HG02885 (cell line): ENCODE results near the gene FAM169A.
"Not testable (repeated sequence)": the region's sequence is repeated elsewhere in the genome, so short reads cannot be mapped to it uniquely, and the experiment has no call there.

Source experiments
- ATAC-seq: cut with Tn5 transposase; IDR thresholded peaks from one replicate; pipeline ENCODE4 v1.9.1; 2021; ENCODE audit warnings: mild to moderate bottlenecking; ENCODE audit not compliant: unreplicated experiment, poor library complexity

Gene FAM169A

DNA sequence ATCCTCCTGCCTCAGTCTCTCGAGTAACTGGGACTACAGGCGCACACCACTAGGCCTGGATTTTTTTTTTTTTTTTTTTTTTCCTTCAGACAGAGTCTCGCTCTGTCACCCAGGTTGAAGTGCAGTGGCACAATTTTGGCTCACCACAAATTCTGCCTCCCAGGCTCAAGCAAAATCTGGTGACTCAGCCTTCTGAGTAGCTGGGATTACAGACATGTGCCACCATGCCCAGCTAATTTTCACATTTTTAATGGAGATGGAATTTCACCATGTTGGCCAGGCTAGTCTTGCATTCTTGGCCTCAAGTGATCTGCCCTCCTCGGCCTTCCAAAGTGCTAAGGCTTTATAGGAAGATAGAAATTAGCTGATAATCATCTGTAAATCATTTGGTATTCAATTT lies 55.3 kb downstream of the FAM169A start:
- no peak for ATAC-seq

DNA sequence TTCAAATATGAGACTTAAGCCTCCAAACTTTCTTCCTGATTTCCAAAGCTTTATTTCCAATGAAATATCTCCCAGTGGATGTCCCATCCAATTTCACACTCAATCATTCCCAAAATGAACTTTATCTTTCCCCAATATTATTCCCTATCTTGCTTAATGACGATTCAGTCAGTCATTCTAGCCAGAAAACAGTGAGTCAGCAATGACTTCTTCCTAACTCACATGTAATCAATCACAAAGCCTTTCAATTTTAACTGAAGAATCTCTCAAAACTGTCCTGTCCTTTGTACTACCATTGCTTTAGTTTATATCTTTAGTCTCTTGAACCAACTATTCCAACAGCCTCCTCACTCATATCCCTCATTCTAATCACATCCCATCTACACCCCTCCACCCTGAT lies 64.2 kb downstream of the FAM169A start:
- no peak for ATAC-seq

DNA sequence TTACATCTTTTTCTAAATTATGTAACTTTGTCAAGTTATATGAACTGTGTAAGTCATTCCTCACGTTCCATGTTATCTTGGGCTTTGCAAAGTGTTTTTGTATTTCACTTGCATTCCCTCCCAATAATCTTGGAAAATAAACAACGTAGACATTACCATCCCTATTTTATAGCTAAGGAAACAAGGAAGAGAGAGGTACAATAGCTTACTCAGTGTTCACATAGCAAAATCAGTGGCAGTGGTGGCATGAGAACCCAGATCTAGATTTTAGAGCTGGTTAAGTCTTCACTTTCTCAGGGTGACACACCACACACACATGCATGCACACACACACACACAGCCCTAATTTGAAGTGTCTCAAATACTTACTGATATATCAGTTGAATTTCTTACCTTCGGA lies 65.0 kb downstream of the FAM169A start:
- ATAC-seq, result no peak

DNA sequence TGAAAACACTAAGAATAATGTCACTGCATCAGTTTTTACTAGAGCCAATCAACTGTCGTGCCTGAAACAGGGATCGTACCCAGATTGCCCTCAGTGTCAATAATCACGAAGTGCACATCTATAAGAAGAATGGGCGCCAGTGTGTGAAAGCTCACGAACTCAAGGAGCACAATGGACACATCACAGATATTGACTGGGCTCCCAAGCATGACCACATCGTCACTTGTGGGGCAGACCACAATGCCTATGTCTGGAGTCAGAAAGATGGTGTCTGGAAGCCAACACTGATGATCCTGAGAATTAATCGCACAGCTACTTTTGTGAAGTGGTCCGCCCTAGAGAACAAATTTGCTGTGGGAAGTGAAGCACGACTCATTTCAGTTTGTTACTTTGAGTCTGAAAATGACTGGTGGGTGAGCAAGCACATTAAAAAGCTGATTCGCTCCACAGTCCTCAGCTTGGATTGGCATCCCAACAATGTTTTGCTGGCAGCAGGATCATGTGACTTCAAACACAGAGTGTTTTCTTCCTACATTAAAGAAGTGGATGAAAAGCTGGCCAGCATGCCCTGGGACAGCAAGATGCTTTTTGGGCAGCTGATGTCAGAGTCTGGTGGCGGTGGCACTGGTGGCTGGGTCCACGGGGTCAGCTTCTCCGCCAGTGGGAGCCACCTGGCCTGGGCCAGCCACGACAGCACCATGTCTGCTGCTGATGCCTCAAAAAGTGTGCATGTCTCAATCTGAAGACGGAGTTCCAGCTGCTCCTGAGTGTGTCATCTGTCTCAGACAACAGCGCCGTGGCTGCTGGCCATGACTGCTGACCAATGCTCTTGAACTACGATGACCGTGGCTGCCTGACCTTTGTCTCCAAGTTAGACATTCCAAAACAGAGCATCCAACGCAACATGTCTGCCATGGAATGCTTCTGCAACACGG lies 66.9 kb downstream of the FAM169A start:
- no peak for ATAC-seq

DNA sequence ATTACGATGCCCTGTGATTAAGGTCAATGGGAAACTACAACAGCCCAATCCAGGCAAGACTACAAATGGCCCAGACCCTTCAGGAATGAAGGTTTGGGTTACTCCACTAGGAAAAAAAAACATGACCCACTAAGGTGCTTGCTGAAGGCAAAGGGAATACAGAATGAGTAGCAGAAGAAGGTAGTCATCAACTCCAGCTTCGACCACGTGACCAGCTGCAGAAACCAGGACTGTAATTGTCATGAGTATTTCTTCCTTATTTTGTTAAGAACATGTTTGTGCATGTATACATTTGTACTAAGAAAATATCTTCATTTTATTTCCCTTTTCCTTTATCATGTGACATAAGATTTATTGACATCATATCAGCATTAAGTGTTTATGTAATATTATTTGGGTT lies 74.5 kb downstream of the FAM169A start:
- not testable (repeated sequence) for ATAC-seq

DNA sequence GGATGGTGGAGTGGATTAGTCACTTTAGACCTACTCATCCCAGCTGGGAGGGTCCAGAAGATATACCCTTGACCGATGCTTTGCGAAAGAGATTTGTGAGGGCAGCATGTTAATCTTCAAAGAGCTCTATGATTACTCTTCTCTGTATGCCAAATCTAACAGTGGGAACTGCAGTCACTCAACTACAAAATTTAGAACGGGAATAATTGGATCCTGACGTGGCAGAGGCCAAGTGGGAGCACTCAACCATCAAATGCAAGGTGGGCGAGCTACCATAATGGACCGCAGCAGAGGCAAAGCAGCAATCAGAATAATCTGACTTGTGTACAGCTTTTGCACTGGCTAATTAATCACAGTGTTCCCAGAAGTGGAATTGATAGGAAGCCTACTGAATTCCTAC lies 78.8 kb downstream of the FAM169A start:
- no peak for ATAC-seq

DNA sequence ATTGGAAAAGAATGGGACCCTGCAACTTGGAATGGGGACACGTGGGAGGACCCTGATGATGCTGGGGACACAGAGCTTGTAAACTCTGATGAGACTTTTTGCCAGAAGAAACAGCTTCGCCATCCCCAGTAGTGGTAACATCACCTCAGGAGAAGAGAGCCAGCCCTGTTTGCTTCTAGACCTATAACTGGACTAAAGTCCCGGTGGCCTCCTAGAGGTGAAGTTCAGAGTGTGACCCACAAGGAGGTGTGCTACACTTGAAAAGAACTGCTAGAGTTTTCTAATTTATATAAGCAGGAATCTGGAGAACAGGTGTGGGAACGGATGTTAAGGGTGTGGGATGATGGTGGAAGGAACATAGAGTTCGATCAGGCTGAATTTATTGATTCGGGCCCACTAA lies 79.3 kb downstream of the FAM169A start:
- no peak for ATAC-seq

DNA sequence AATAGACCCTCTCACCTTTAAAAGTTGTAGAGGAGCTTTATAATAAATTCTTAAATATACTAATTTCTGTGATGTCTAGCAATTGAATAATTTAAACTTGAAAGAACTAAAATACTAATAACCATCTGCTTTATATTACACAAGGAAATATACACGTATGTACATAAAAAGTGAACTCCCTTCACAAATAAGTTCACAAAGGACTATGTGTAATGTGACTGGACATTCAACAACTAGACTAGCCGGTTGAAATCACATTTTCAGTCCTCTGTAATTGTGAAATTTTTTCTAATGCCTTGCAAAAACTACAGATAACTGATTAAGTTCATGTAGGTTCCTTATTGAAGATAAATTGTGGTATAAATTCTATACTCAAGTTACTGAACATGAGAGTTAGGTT lies 87.6 kb downstream of the FAM169A start:
- no peak for ATAC-seq

DNA sequence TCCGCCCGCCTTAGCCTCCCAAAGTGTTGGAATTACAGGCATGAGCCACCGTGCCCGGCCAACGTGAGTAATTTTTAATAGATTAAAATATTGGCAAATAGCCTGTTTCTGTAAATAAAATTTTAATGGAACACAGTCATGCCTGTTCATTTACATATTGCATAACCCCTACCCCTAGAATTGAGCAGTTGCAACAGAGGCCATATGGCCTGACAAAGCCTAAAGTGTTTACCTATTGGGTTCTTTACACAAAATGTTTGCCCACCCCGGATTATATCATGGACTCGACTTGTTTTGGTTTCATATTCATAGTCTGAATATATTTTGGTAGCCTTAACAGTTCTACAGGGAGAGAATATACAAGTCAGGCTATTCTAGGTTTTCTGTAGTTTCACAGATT lies 93.8 kb downstream of the FAM169A start:
- no peak for ATAC-seq

DNA sequence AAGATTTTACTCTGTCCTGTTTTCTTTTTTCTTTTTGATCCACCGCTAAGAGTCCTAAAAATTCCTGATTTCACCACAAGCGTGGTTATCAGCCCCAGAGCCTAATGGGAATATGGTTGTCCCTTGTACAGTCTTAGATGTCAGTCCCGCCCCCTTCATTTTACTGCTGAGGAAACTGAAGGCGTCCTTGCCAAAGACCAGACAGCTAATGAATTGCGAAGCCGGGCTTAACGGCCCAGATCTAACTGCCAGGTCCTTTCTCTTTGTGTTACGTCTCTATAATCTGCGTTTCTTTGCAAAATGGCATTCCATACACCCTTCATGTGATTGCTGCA lies 98.6 kb downstream of the FAM169A start:
- peak; percentile 21 for ATAC-seq

DNA sequence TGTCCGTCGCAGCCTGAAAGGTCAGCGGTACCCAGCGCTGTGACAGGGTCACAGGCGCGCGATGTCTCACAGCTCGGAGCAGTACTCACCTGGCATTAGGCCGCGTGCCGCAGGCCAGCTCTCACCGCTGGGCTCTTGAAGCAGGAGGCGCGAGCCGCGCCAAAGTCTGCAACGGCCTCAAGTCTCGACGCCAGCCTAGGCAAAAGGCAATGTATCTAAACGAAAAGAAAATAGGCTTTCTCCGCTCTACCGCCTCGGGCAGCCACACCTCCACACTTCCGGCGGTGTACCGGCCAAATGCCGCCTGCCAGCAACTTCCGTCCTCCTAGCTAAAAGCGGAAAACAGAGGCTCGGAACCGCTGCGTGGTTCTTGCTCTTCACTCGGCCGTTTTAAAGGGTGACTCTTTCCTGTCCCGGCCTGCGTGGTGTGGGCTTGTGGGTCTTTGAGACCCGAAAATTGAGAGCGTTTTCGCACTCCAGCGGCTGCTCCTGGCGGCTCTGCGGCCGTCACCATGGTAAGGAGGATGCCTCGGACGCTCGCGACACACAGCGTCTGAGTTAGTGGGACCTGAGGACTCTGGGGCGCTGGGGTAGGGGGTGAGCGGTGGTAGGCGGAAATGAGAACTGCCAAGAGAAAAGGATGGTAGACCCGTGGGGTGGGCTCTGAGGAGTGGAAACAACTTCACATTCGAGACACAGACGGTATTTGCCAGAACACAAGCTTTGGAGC lies 99.2 kb downstream of the FAM169A start, which contains the start of the genes GFM2 and NSA2:
GFM2 (minus strand) TSS at position 269 of the 730 bp plus-strand sequence. CDS start 3,375 bp downstream, outside the sequence.
NSA2 (plus strand) TSS at position 401 of the 730 bp plus-strand sequence; CDS start at position 513, 112 bp downstream.
- peak; percentile 88 for ATAC-seq

DNA sequence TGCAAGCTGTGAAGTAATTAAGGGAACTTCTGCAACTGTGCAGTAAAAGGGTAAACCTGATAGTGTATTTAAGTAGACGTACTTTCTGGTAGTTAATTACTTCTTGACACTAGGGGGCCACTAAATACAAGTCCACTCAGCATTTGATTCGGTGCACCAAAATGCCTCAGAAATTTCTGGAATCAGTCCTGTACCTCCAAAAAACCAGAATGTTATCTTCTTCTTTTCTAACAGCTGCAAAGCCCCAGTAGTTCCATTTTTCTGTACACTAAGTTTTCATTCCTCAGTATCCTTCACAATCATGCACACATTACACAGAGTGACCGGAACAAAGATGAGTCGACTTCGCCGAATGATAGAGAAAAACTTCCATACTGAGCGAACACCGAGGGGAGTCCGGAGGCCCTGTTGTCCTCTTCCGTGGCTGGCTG lies 99.8 kb downstream of the FAM169A start:
- peak; percentile 46 for ATAC-seq

DNA sequence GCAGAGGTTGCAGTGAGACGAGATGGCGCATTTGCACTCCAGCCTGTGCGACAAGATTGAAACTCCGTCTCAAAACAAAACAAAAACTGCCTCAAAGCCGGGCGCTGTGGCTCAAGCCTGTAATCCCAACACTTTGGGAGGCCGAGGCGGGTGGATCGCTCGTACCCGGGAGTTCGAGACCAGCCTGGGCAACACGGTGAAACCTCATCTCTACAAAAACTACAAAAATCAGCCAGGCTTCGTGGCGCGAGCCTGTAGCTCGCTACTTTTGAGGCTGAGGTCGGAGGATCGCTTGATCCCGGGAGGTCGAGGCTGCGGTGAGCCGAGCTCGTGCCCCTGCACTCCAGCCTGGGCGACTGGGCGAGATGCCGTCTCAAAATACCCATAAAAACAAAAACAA lies 100.3 kb downstream of the FAM169A start:
- no peak for ATAC-seq

DNA sequence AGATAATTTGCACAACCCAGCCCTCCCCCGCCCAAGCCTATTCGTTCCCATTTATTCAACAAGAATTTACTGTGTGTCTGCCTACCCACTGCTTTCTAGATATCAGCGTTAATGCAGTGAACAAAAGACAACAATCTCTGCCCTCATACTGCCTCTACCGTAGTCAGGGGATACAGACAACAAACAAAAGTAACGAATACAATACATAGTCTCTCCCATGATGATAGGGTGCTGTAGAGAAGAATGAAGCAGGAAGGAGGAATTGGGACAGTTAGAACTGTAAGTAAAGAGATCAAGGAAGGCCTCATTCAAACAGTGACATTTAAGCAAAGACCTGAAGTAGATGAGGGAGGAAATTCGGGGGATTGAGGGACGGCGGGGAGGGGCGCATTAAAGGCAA lies 101.0 kb downstream of the FAM169A start:
- no peak for ATAC-seq

DNA sequence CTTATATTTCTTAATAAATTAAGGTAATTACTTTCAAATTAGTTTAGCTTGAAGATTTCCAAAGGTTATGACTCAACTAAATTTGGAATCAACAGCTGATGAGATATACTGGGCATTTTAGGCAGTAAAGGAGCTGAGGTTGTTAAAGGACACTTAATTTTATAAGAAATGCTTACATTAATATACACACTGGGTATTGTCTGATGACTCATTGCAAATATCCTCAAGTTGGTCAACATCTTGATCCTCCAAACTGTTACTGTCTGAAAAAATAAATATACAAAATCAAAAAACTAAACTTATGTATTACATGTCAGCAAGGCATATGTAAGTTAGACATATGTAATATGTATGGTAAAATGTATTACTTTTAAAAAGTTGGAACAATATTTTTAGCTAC lies 102.7 kb downstream of the FAM169A start:
- no peak for ATAC-seq

DNA sequence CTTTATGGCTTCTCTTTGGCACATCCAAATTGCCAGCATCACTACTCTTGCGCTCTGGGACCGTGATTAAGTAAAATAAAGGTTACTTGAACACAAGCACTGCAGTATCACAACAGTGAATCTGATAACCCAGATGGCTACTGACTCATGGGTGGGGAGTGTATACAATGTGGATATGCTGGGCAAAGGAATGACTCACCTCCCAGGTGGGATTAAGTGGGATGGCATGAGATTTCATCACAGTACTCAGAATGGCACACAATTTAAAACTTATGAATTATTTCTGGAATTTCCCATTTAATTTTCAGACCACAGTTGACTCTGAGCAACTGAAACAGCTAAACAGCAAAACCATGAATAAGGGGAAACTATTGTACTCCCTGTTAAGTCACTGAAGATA lies 103.6 kb downstream of the FAM169A start:
- ATAC-seq, result no peak

DNA sequence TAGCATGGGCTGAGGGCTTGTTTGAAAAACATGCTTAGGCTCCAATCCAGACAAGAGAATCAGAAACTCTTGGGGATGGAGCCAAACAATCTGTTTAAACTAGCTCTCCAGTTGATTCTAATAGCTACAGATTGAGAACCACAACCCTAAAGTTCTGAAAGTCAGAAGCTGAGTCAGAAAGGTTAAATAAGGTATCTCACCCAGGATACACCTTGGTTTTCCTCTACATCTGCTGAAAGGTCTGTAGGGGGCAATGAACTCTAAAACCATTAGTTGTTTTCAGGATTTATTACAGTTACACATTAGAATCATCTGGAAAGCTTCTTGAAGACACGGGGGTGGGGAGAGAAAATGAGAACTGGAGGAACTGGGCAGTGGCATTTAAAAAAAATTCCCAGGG lies 104.9 kb downstream of the FAM169A start:
- no peak for ATAC-seq

DNA sequence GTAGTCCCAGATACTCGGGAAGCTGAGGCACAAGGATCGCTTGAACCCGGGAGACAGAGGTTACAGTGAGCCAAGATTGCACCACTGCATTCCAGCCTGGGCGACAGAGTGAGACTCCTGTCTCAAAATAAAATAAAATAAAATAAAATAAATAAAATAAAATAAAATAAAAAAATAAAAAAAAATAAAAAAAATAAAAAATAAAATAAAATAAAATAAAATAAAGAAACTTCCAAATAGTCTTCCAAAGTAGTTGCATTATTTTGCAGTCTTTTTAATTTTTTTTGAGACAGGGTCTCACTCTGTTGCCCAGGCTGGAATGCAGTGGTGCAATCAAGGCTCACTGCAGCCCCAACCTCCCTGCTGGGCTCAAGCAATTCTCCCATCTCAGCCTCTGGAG lies 117.4 kb downstream of the FAM169A start:
- ATAC-seq, result not testable (repeated sequence)

DNA sequence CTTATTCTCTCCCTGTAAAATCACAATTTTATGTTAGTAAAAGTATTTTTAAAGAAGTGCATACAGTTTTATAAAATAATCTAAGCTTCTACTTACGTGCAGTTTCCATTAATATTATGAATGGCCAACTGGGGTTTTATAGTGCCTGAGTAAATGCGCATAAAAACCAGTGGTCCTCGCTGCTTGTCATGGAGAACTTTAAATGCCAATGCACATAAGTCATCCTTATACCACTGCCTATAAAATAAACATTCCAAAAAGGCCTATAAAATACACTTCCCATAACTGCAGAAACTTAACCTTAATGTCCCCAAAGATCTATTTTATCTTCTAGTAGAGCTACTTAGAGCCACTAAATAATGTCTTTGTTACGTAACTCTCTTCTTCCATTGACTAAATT lies 127.8 kb downstream of the FAM169A start:
- no peak for ATAC-seq

DNA sequence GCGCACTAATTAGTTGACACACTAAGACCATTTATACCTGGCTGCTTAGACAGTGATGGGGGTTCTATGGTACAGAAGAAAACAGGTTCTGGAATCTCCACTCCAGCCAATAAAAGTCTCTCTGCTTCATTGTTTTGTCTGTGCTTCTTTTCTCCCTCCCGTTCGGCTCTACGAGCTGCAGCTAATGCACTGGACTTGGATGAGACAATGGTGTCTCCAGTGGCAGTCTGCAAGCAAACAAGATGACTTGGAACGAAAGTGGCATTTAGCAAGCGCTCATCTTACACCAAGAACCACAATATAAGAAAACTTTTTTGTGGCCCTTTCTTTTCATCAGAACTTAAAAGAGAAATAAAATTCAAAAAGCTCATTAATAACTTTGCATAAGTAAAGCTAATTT lies 129.4 kb downstream of the FAM169A start:
- ATAC-seq, result no peak
